K562 (cell line): ENCODE data around the gene PIK3CD. TPM values are rescaled to one million over a fixed set of nuclear protein-coding genes. Genes with fewer than 3 reads are reported as not detected.

Source experiments
- CSDE1 ChIP-seq, 2 experiments: fragments of 450-650 bp; IDR thresholded peaks; 2 replicates each; pipeline ENCODE4 v1.6.1; 2016; ENCODE audit warnings: mild to moderate bottlenecking in 1 of 2
- MGA ChIP-seq: fragments of 450-650 bp; IDR thresholded peaks from 2 replicates; pipeline ENCODE4 v1.6.1; 2016; ENCODE audit warnings: mild to moderate bottlenecking, moderate library complexity
- SAFB2 ChIP-seq: fragments of 200-400 bp; formaldehyde crosslinking; IDR thresholded peaks from 2 replicates; pipeline ENCODE4 v1.6.1; 2018; ENCODE audit warnings: borderline replicate concordance, low read length, low read depth, moderate library complexity; ENCODE audit not compliant: severe bottlenecking
- SMARCA4 ChIP-seq: fragments of 450-650 bp; IDR thresholded peaks from 2 replicates; pipeline ENCODE4 v1.6.1; 2016
- ZBTB9 ChIP-seq: fragments of 450-650 bp; formaldehyde crosslinking; IDR thresholded peaks from 2 replicates; pipeline ENCODE4 v1.4.0; 2020; ENCODE audit warnings: mild to moderate bottlenecking, moderate library complexity
- ZNF644 ChIP-seq: fragments of 200-800 bp; sonication (Bioruptor generic); IDR thresholded peaks from 2 replicates; pipeline ENCODE4 v1.6.1; 2016; ENCODE audit warnings: low read depth, missing genetic modification characterization, missing compliant biosample characterization
- ZNF707 ChIP-seq: fragments of 250-450 bp; sonication (Bioruptor Pico); conservative IDR thresholded peaks from 2 replicates; pipeline ENCODE4 v1.8.0; 2022; ENCODE audit warnings: inconsistent platforms, mild to moderate bottlenecking, moderate library complexity
- polyA plus RNA-seq, 8 experiments: library from polyadenylated mRNA; depleted of rRNA in 4 of 8; stranded (reverse) in 5 of 8; unstranded in 3 of 8; fragments of >200 nt; fragmentation: Nextera tagmentation in 2 of 8; fragmentation: Illumina TruSeq in 1 of 8; extraction: Ambion mirVana in 2 of 8; extraction: Trizol in 1 of 8; gene quantifications; 2 replicates each; pipeline versions ENCODE4 v1.2.1 to v1.2.3, GENCODE V29; 2011 to 2014; ENCODE audit warnings: inconsistent platforms in 1 of 8, missing spikeins in 1 of 8
- total RNA-seq, 7 experiments: library from RNA; depleted of rRNA in 6 of 7; stranded (reverse); fragments of >200 nt in 6 of 7; fragmentation: Illumina TruSeq in 2 of 7; extraction: Trizol in 2 of 7; gene quantifications; 2 replicates each; pipeline versions ENCODE4 v1.2.1 to v1.2.3, GENCODE V29; 2011 to 2021; ENCODE audit warnings: low replicate concordance in 1 of 7
- TF ChIP-seq, protein P1 (sequence below): fragments of 200-800 bp; sonication (Bioruptor generic); IDR thresholded peaks from 2 replicates; pipeline ENCODE4 v1.6.1; 2017; ENCODE audit warnings: missing genetic modification characterization, missing compliant biosample characterization
- TF ChIP-seq, protein P2 (sequence below), 2 experiments: IDR thresholded peaks; 2 replicates each; pipeline ENCODE4 v1.6.1; 2011; ENCODE audit warnings: borderline replicate concordance in 1 of 2, control low read depth in 1 of 2, low read depth in 1 of 2, low read length in 1 of 2, mild to moderate bottlenecking in 1 of 2, mixed read lengths in 1 of 2, moderate library complexity in 1 of 2; ENCODE audit not compliant: insufficient read depth in 1 of 2, insufficient read length in 1 of 2, poor library complexity in 1 of 2, severe bottlenecking in 1 of 2; ENCODE audit errors: extremely low read depth in 1 of 2

The PIK3CD gene
- total and polyA plus RNA-seq, 9 of the 15 experiments (the other 6 are each of a cell fraction or from before 2014, with no cell fraction given): 1.8 to 20.8 (median 7.2) TPM

DNA sequence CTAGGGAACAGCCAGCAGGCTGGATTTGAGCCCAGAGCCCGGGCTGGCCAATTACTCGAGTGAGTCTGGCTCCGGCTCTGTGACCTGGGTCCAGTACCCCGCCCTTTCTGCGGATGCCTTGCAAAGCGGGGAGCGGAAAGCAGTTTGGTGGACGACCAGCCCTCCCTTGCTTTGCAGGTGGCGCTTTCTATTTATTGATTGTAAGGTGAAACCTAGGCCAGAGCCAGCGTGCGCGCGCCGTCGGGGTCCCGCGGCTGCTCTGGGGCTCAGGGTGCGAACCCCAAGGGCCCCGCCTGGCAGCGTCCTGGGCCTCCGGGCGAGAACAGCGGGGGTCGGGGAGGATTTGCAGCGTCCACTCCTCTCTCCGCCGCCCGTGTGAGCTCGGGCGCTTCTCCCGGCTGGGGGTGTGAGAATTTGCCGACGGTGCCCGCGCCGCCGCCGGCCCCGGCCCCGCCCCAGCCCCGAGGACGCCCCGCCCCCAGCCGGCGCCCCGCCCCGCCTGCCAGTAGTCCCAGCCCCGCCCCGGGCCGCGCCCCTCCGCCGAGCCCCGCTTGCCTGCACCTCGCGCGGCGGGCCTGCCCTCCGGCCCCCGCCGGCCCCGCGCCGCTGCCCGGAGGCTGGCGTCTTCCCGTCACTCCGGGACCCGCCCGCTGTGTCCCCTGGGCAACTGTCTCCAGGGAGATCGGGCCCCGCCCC is 37.6 kb downstream of the PIK3CD start (continued):
- TF ChIP-seq, protein P1, sequence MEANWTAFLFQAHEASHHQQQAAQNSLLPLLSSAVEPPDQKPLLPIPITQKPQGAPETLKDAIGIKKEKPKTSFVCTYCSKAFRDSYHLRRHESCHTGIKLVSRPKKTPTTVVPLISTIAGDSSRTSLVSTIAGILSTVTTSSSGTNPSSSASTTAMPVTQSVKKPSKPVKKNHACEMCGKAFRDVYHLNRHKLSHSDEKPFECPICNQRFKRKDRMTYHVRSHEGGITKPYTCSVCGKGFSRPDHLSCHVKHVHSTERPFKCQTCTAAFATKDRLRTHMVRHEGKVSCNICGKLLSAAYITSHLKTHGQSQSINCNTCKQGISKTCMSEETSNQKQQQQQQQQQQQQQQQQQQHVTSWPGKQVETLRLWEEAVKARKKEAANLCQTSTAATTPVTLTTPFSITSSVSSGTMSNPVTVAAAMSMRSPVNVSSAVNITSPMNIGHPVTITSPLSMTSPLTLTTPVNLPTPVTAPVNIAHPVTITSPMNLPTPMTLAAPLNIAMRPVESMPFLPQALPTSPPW (CRISPR knock-in tag): peak; percentile 76; the same call in 1 of the 2 replicates
- TF ChIP-seq ZBTB9 (no peak), ZNF644 (no peak), SAFB2 (no peak), MGA (peak; percentile 43; the same call in 1 of the 2 replicates), CSDE1 (IDR thresholded peaks at IDR 0.05) (no peak), ZNF707 (CRISPR knock-in tag) (no peak), SMARCA4 (no peak)
- TF ChIP-seq, protein P2, sequence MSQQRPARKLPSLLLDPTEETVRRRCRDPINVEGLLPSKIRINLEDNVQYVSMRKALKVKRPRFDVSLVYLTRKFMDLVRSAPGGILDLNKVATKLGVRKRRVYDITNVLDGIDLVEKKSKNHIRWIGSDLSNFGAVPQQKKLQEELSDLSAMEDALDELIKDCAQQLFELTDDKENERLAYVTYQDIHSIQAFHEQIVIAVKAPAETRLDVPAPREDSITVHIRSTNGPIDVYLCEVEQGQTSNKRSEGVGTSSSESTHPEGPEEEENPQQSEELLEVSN (IDR thresholded peaks at IDR 0.05; ENCODE audit: borderline replicate concordance in 1 of 2, extremely low read depth in 1 of 2, insufficient read depth in 1 of 2, insufficient read length in 1 of 2, low read depth in 1 of 2, low read length in 1 of 2, poor library complexity in 1 of 2, severe bottlenecking in 1 of 2): peak in 1 of 2 experiments; percentile 40
